Stimulated activated CD8-positive, alpha-beta memory T cell treated with anti-CD3 and anti-CD28 coated beads, Interleukin-7, amount 100 ng/mL, for 24 hours (primary cell): ENCODE results near the gene BCL2L12.
A peak's percentile ranks its signal among the peaks of the same experiment; 100 is the strongest.

Experiments
- DNase-seq: peaks from one replicate; pipeline ENCODE4 v3.0.0-alpha.2; 2020; ENCODE audit warnings: low read depth

Gene BCL2L12

DNA sequence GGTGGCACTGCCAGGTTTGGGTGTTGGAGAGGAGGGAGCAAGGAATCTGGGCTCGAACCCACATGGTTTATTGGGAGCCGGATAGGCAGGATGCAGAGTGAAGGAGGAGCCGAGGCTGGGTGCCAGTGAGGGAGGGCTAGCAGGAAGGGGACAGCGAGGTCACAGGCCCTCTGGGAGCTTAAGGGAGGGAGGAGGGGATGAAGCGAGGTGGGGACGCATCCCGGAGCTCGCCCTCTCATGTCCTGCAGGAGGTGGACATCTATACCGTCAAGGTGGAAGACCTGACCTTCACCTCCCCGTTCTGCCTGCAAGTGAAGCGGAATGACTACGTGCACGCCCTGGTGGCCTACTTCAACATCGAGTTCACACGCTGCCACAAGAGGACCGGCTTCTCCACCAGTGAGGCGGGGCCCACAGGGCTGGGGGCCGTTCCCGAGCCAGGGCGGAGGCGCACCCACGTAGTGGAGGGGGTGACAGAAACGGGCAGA is 20.2 kb downstream of the BCL2L12 start:
- DNase-seq = no peak

DNA sequence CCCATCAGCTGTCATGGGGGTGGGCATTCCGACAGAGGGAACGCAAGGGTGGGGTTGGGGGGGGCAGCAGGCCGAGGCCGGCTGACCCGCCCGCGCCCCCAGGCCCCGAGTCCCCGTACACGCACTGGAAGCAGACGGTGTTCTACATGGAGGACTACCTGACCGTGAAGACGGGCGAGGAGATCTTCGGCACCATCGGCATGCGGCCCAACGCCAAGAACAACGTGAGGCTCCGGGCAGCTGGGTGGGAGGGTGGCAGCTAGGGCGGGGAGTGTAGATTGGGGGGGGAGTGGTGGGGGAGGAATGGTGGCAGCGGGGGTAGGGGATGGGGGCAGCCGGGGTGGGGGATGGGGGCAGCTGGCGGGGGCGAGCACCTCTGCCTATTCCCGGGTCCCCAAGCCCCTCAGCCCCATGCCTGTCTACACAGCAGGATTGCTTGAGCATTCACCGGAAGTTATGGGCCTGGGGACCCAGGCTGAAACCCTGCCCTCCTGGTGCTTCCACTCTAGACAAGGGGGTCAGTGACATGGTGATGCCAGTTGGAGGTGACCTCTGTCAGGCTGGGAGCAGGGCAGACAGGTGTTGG is 20.9 kb downstream of the BCL2L12 start:
- DNase-seq = no peak

DNA sequence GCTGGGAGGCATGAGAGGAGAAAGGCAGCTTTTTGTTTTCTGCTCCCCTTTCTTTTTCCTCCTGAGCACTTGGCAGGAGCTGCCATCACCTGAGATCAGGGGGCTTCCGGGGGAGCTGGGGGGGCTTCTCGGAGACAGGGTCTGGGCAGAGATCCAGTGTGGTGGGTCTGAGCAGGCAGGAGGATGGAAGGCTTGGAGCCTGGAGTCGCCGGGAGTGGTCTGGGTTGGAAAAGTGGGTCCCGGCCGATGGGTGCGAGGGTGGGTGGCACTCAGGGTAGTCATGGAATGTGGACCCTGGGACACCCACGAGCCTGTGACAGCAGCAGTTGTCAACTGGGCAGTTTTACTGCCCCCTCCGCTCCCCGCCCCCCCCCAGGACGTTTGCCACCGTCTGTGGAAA is 21.4 kb downstream of the BCL2L12 start:
- DNase-seq = no peak

DNA sequence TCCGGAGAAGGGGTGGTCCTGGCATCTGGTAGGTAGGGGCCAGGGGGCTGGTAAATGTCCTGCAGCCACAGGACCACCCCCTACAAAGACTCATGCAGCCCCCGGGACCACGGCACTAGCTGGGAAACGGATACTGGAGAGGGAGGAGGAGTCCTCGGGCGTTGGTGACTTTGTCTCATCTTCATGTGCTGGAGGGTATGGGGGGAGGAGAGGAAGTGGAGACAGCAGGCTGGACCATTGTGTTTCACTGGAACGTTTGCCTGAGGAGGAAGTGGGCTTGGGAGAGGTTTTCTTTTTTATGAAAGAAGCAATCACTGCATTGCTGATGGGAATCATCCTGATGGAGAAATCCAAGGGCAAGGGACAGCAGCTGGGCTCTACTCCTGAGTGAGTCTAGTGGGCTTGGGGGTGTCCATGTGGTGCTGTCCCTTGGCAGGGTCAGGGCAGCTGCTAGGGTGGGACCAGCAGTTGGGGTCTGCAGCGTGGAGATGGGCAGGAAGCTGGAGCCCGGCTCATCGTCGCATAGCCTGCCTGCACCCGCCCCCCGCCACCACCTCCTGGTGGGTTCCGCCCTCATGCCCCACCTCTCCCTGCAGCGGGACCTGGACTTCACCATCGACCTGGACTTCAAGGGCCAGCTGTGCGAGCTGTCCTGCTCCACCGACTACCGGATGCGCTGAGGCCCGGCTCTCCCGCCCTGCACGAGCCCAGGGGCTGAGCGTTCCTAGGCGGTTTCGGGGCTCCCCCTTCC is 22.0 kb downstream of the BCL2L12 start:
- no peak for DNase-seq

DNA sequence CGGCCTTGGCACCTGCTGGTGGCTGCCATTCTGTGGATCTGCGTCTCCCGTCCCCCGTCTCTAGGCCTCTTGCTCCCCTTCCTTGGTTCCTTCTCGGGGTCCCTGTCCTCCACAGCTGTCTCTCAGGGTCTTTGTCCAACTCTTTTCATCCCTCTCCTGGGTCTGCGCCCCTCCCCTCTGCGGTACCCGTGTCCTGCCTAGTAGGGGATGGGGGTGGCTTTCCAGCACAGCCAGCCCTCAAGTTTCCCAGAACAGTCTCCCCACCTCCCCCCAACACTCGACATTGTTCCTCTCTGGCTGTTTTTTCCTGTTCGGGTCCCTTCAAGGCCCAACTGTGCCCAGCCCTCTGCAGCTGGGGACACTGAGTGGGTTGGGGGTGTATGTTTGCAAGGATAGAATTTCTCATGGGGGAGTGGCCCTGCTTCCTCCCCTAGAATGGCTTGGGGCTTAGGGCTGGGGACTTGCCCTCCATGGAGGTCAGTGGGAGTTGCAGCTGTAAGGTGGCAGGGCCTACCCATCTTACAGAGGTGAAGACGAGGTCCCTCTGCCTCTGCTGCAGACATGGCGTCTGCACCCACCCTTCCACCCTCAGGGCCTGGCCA is 22.9 kb downstream of the BCL2L12 start:
- no peak for DNase-seq

DNA sequence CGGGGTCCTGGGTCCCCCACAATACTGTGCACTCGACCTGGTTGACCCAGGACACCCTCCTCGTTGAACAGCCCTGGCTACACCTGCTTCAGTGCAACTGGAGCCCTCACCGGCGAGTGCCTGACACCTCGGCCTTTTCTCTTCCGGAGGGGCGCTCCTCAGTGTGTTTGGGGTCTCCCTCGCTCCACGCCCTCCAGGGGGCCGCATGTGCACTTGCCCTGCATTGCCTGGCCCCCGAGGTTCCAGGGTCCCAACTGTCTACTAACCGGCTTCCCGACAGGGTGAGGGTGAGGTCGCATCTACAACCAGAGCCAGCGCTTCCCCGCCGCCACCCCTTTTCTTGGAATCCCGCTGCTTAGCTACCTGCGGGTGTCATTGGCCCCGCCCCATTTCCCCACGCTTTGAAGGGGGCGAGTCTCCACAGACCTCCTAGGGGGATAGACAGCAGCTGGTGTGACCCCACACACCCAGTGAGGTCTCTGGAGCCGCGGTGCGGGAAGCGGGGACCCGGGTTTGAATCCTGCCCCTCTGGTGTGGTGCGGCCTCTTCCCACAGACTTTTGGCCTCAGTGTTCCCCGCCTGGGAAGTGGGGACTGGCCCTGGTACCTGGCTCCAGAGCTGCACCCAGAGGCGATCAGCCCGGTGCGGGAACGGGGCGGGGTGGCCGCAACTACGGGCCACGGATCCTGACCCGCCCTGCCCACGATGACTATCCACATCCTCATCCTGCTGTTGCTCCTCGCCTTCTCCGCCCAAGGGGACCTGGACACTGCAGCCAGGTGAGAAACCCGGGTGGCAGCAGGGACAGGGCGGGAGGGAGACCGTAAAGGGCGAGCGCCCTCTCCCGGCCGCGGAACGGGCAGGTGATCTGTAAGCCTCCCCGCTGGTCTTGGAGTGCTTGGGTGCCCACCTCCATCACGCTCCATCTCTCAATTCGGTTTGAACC is 23.7 kb downstream of the BCL2L12 start, which contains the start of gene ADM5:
ADM5 (plus strand) TSS at position 462 of the 946 bp plus-strand sequence; CDS start at position 706, 244 bp downstream.
- no peak for DNase-seq

DNA sequence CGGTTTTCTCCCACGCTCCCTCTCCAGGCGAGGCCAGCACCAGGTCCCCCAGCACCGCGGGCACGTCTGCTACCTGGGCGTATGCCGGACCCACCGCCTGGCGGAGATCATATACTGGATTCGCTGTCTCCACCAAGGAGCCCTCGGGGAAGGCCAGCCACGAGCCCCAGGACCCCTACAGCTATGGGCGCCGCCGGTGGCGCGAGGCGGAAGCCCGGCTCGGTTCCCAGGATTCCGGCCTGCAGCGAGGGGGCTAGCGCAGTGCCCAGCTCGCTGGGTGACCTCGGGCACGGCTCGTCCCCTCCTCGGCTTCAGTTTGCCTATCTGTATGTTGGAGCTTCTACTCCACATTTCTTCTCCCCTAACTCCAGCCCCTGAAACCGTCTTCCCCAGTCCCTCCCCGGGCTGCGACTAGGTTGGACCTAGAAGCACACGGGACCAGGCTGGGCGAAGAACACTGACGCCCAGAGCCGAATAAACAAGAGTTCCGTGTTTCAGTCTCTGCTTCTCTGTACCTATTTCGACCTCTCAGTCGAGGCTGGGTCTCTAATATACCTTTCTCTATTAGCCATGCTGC is 24.4 kb downstream of the BCL2L12 start:
- no peak for DNase-seq

DNA sequence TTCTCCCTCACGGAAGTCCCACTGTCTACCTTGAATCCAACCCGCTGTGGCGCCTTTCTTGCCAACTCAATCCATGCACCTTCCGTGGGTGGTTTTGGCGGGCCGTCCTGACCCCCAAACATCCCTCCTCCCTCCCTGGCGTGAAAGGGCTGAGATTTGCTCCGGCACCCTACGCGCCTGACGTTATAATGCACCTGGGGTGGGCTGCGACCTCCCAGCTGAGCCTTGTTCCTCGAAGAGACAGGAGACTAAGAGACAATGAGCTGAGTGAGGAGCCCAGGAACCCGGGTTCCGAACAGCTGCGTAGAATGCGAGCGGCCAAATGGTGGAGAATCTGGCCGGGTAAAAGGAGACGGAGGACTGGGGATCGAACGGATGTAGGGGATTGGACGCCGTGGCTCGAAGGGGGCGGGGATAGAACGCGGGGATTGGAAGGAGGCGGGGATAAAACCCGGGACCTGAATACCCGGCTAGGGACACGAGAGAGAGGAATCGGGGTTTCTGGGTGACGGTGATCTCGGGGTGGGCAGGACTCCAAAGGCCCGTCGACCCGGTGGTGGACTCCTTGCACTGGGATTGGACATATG is 25.0 kb downstream of the BCL2L12 start, which contains the start of gene CPT1C:
CPT1C (plus strand) TSS at position 461 of the 587 bp plus-strand sequence. CDS start 1,137 bp downstream, outside the sequence.
- peak; percentile 30 for DNase-seq

DNA sequence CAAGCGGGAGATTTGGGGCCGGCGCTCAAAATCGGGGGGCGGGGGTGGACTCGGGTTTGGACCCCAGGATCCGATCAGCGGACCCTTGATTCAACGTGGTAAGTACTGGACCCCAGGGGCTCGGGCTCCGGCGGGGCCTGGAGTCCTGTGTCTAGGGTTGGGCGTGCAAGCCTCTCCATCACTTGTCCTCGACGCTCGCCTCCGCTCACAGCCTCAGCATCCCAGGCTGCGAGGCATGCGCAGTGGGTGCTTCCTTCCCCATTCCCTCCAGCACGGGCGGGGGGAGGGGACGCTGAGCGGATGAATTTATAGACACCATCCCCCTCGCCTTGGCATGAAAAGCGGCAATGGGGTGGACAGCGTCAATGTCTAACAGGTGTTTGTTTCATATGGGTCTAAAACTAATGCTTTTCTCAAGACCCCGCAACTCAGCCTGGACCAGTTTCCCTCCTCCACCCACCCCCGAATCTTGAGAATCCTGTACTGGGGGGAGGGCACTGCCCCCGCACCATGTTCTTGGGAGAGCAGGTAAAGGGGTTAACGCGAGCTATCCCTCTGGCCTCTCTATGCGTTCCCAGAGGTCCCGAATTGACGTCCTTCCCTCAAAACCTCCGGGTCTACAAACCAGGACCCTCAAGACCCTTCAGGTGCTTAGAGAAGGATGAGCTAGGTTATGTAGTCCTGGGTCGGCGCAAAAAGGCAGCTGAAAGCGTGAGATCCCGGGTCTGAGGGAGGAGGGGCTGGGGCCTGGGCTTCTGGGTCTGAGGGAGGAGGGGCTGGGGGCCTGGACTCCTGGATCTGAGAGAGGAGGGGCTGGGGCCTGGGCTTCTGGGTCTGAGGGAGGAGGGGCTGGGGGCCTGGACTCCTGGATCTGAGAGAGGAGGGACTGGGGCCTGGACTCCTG is 25.8 kb downstream of the BCL2L12 start:
- no peak for DNase-seq

DNA sequence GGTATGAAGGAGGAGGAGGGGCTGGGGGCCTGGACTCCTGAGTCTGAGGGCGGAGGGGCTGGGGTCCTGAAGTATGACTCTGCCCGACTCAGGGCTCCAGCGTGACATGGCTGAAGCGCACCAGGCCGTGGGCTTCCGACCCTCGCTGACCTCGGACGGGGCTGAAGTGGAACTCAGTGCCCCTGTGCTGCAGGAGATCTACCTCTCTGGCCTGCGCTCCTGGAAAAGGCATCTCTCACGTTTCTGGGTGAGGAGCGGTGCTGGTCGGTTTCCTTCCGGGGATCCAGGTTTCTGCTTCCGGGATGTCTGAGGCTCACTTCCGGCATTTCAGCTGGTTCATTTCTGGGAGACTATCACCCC is 26.4 kb downstream of the BCL2L12 start:
- no peak for DNase-seq

DNA sequence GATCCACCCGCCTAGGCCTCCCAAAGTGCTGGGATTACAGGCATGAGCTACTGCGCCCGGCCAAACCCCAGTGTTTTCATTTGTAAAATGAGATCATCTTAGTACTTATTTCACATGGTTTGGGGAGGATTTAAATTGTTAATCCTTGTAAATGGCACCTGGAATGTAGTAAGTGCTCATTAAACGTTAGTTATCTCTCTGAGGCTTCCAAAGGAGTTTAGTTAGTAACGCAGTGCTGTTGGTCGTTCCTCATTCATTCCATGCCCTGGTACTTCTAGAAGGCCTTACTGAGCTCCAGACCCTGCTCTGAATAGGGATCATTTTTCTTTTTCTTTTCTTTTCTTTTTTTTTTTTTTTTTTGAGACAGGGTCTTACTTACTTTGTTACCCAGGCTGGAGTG is 30.4 kb downstream of the BCL2L12 start:
- DNase-seq = no peak

DNA sequence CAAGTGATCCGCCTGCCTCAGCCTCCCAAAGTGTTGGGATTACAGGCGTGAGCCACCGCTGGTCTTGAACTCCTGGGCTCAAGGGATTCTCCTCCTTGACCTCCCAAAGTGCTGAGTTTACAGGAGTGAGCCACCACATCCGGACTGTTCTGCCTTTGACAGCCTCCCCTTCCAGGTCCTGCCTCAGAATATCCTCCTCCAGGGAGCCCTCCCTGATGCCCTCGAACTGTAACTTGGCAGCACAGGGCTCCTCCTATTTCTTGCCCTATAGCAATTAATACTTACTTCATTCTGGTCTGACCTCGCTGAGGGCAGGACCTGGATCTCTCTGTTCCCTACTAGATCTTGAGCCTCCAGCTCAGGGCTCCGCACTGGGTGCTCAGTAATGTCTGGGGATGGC is 31.1 kb downstream of the BCL2L12 start:
- DNase-seq = no peak

DNA sequence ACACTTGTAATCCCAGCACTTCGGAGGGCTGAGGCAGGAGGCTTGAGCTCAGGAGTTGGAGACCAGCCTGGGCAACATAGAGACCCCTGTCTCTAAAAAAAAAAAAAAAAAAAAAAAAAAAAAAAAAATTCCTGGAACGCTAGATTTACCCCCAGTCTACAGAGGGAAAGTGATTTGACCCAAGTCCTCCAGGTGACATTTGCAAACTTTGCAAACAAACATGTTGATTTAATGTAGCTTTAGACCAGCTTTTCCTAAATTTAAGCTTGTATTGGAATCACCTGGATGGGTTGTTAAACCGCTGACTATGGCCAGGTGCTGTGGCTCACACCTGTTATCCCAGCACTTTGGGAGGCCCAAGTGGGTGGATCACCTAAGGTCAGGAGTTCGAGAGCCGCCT is 33.6 kb downstream of the BCL2L12 start:
- no peak for DNase-seq

DNA sequence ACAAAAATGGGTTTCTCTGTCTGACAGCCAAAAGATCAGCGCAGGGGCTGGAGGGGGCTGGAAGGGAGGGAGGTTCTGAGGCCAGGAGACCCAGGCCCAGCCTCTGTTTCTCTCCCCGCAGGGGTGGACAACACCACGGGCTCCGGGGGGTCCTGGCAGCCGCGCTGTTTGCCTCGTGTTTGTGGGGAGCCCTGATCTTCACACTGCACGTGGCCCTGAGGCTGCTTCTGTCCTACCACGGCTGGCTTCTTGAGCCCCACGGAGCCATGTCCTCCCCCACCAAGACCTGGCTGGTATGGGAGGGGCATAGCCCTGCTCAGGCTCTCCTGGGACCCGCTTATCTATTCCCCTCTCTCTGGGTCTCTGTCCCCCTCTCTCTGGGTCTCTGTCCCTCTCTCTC is 34.8 kb downstream of the BCL2L12 start:
- DNase-seq = no peak

DNA sequence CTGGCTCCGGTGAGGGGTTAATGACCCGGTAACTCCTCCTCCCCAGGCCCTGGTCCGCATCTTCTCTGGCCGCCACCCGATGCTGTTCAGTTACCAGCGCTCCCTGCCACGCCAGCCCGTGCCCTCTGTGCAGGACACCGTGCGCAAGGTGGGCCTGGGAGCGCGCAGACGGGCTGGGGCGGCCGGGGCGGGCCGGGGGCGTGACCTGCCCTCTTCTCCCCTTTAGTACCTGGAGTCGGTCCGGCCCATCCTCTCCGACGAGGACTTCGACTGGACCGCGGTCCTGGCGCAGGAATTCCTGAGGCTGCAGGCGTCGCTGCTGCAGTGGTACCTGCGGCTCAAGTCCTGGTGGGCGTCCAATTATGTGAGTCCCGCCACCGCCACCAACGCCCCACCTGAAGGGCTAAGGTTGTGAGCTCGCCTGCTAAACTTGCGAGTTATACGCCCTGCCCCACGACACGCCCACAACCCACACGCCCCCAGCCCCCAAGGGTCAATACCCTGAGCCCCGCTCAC is 35.6 kb downstream of the BCL2L12 start:
- no peak for DNase-seq

DNA sequence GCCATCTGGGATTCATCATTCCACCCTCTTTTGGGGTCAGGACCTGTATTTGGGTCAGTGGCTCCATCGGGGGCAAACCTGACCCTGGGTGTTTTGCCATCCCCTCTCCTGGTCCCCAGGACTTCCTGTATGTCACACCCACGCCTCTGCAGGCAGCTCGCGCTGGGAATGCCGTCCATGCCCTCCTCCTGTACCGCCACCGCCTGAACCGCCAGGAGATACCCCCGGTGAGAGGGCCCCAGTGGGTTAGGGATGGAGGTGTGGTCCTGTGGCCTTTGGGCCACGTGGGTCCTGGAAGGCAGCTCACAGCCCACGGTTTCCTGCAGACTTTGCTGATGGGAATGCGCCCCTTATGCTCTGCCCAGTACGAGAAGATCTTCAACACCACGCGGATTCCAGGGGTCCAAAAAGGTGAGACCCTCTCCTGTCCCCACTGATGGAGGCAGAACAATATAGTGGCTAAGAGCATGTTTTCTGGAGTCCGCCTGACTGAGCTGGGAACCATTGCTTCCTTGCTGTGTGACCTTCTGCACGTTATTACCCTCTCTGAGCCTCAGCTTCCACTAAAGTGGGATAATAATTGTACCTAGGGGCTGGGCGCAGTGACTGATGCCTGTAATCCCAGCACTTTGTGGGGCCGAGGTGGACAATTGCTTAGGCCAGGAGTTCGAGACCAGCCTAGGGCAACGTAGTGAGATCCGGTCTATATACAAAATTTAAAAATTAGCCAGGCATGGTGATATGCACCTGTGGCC is 39.3 kb downstream of the BCL2L12 start:
- DNase-seq = no peak

DNA sequence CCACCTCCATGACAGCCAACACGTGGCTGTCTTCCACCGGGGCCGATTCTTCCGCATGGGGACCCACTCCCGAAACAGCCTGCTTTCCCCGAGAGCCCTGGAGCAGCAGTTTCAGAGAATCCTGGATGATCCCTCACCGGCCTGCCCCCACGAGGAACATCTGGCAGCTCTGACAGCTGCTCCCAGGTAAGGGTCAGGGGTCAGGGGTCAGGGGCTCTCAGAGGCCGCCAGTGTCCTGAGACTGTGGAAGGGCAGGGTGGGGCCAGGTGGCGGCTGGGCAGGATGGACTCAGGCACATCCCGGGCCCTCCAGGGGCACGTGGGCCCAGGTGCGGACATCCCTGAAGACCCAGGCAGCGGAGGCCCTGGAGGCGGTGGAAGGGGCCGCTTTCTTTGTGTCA is 40.2 kb downstream of the BCL2L12 start:
- no peak for DNase-seq

DNA sequence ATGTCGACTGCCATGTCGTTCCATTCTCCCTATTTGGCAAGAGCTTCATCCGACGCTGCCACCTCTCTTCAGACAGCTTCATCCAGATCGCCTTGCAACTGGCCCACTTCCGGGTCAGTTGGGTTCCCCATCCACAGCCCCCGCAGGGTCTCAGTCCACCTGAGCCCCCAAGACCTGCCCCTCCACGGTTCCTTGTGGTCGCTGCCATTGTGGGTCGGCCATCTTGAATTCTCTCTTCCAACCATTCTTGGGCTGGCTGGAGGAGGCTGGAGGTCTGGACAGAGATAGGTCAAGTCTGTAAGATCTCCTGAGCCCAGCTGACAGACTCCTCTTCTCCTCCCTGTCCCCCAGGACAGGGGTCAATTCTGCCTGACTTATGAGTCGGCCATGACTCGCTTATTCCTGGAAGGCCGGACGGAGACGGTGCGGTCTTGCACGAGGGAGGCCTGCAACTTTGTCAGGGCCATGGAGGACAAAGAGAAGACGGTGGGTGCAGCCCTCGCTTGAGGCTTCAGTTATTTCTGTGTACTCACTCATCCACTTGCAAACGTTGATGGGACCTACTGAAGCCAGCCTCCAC is 44.7 kb downstream of the BCL2L12 start:
- DNase-seq = no peak

DNA sequence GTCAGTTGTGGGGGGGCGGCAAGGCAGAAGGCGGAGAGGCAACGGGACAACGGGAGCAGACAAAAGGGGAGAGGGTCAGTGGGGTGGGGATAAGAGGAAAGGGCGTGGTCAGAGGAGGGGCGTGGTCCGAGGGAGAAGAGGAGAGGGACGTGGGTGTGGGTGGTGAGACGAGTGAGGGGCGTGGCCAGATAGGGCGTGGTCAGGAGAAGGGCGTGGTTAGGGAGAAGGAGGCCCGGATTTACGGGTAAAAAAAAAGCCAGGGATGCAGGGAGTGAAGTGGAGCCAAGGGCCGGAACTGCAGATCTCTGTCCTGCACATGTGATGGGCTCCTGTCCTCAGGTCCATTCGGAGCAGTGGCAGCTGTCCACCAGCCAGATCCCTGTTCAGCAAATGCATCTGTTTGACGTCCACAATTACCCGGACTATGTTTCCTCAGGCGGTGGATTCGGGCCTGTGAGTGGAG is 46.7 kb downstream of the BCL2L12 start:
- no peak for DNase-seq
